ENCODE results near the gene ZNF827. TPM values are rescaled to one million over a fixed set of nuclear protein-coding genes. Genes with fewer than 3 reads are reported as not detected.

ZNF827 gene
- total and polyA plus RNA-seq, 2 experiments from 2014 or later, result 20.3 to 33.1 TPM

GRCh38 chr4:145909773-145910172 is 28.9 kb downstream of the ZNF827 start:
- H3K4me3 ChIP-seq, result no peak overlapping the region
- H3K27ac ChIP-seq (ENCODE audit: low read depth), result peak overlapping the region; percentile 82
- H2AFZ ChIP-seq, result no peak overlapping the region
- no peaks in the 10 kb centered on the region; the same call in 1 of the 2 replicates for H3F3A ChIP-seq (replicated peaks; ENCODE audit: low read depth)
- peak; percentile 53 for ATAC-seq
- Mint-ChIP-seq H3K36me3 (ENCODE audit: low read depth) (peaks cover 4% of the 10 kb centered on the region; the same call in 1 of the 3 replicates), H3K27ac (peak overlapping the region; percentile 71), H3K9me3 (no peaks in the 10 kb centered on the region), H3K4me3 (peak overlapping the region; percentile 28; the same call in 1 of the 3 replicates), H3K4me1 (peaks cover 59% of the 10 kb centered on the region), H3K27me3 (ENCODE audit: insufficient read depth, low read depth, poor library complexity) (peaks cover 5% of the 10 kb centered on the region)
- H3K79me2 ChIP-seq (replicated peaks; ENCODE audit: insufficient read depth), result peaks cover 91% of the 10 kb centered on the region
- H3K9me2 ChIP-seq (ENCODE audit: insufficient read depth), result no peaks in the 10 kb centered on the region; the same call in 1 of the 2 replicates
- TF ChIP-seq ZNF462 (CRISPR knock-in tag; IDR thresholded peaks at IDR 0.05) (no peak), EZH2 (IDR thresholded peaks at IDR 0.05; ENCODE audit: low read depth, unreplicated experiment) (no peak), ZNF331 (CRISPR knock-in tag; IDR thresholded peaks at IDR 0.05; ENCODE audit: low read depth) (no peak), STAT1 (IDR thresholded peaks at IDR 0.05; ENCODE audit: unreplicated experiment) (no peak), POLR2AphosphoS5 (IDR thresholded peaks at IDR 0.05; ENCODE audit: low read depth) (no peak), NANOG (IDR thresholded peaks at IDR 0.05; ENCODE audit: borderline replicate concordance) (no peak), EZH2phosphoT487 (IDR thresholded peaks at IDR 0.05; ENCODE audit: unreplicated experiment) (no peak), ZNF114 (CRISPR knock-in tag; IDR thresholded peaks at IDR 0.05) (no peak), CREB1 (CRISPR knock-in tag; IDR thresholded peaks at IDR 0.05; ENCODE audit: low read depth) (no peak), JUNB (IDR thresholded peaks at IDR 0.05; ENCODE audit: unreplicated experiment) (no peak)
- TF ChIP-seq, protein P1, sequence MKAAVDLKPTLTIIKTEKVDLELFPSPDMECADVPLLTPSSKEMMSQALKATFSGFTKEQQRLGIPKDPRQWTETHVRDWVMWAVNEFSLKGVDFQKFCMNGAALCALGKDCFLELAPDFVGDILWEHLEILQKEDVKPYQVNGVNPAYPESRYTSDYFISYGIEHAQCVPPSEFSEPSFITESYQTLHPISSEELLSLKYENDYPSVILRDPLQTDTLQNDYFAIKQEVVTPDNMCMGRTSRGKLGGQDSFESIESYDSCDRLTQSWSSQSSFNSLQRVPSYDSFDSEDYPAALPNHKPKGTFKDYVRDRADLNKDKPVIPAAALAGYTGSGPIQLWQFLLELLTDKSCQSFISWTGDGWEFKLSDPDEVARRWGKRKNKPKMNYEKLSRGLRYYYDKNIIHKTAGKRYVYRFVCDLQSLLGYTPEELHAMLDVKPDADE (IDR thresholded peaks at IDR 0.05), result no peak
- TF ChIP-seq, protein P2, sequence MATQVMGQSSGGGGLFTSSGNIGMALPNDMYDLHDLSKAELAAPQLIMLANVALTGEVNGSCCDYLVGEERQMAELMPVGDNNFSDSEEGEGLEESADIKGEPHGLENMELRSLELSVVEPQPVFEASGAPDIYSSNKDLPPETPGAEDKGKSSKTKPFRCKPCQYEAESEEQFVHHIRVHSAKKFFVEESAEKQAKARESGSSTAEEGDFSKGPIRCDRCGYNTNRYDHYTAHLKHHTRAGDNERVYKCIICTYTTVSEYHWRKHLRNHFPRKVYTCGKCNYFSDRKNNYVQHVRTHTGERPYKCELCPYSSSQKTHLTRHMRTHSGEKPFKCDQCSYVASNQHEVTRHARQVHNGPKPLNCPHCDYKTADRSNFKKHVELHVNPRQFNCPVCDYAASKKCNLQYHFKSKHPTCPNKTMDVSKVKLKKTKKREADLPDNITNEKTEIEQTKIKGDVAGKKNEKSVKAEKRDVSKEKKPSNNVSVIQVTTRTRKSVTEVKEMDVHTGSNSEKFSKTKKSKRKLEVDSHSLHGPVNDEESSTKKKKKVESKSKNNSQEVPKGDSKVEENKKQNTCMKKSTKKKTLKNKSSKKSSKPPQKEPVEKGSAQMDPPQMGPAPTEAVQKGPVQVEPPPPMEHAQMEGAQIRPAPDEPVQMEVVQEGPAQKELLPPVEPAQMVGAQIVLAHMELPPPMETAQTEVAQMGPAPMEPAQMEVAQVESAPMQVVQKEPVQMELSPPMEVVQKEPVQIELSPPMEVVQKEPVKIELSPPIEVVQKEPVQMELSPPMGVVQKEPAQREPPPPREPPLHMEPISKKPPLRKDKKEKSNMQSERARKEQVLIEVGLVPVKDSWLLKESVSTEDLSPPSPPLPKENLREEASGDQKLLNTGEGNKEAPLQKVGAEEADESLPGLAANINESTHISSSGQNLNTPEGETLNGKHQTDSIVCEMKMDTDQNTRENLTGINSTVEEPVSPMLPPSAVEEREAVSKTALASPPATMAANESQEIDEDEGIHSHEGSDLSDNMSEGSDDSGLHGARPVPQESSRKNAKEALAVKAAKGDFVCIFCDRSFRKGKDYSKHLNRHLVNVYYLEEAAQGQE (IDR thresholded peaks at IDR 0.05; ENCODE audit: unreplicated experiment), result no peak
- TF ChIP-seq, protein P3, sequence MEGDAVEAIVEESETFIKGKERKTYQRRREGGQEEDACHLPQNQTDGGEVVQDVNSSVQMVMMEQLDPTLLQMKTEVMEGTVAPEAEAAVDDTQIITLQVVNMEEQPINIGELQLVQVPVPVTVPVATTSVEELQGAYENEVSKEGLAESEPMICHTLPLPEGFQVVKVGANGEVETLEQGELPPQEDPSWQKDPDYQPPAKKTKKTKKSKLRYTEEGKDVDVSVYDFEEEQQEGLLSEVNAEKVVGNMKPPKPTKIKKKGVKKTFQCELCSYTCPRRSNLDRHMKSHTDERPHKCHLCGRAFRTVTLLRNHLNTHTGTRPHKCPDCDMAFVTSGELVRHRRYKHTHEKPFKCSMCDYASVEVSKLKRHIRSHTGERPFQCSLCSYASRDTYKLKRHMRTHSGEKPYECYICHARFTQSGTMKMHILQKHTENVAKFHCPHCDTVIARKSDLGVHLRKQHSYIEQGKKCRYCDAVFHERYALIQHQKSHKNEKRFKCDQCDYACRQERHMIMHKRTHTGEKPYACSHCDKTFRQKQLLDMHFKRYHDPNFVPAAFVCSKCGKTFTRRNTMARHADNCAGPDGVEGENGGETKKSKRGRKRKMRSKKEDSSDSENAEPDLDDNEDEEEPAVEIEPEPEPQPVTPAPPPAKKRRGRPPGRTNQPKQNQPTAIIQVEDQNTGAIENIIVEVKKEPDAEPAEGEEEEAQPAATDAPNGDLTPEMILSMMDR (conservative IDR thresholded peaks at IDR 0.05; ENCODE audit: low read depth in 2 of 2), result no peak
- H4K20me1 ChIP-seq (replicated peaks; ENCODE audit: insufficient read depth), result no peaks in the 10 kb centered on the region; the same call in none of the 2 replicates
- peaks cover 48% of the 10 kb centered on the region for H3K4me1 ChIP-seq (ENCODE audit: insufficient read depth)
- H3K4me2 ChIP-seq, result 0 out of 2 replicates have a peak overlapping the region, but pooled peaks have one; percentile 21
- DNase-seq (ENCODE audit: low spot score), result no peak
- H3K36me3 ChIP-seq (ENCODE audit: insufficient read depth), result no peaks in the 10 kb centered on the region
- no peaks in the 10 kb centered on the region for H3K27me3 ChIP-seq (ENCODE audit: insufficient read depth)

All from GM23338 (cell line).